HG03469 (cell line): ENCODE results near the gene DEGS2.
A peak's percentile ranks its signal among the peaks of the same experiment; 100 is the strongest.
"Not testable (repeated sequence)": the region's sequence is repeated elsewhere in the genome, so short reads cannot be mapped to it uniquely, and the experiment has no call there.

Experiments
- ATAC-seq: cut with Tn5 transposase; IDR thresholded peaks from one replicate; pipeline ENCODE4 v1.9.1; 2021; ENCODE audit warnings: mild to moderate bottlenecking, moderate library complexity, moderate number of reproducible peaks; ENCODE audit not compliant: unreplicated experiment

Gene DEGS2

DNA sequence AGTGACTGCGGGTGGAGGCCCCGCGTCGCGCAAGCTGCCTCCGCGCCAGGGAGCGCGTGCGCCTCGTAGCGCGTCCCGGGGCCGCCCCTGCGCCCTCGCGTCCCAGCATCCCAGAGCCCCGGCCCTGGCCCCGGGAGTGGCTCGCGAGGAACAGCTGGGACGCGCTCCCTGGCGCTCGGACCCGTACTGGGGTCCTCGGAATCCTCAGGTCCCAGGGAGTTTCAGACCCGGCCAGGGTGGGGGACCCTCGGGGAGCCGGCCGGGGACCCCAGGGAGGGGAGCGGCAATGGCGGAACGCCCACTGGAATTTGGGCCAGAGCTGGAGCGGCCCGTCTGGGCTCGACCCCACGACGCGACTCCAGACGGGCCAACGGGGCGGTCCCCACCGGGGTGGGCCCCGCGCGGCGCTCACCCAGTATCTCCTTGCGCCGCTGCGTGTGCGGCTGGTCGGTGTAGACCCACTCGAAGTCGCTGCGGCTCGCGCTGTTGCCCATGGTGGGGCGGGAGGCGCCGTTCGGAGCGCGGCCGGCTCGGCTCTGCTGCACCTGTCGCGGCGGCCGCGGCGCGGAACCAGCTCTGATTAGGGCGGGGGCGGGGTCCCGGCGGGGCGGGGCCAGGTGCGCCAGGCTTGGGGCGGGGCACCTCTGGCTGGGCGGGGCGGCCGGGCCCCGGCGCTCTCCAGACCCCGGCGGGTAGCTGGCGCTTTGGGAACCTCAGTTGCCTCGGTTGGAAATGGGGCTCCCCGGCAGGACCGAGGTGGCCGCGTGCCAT, at the start of gene DEGS2:
Gene DEGS2 (minus strand): TSS at position 552 of the 771 bp plus-strand sequence. CDS start 58 bp downstream, at position 494.
- no peak for ATAC-seq

DNA sequence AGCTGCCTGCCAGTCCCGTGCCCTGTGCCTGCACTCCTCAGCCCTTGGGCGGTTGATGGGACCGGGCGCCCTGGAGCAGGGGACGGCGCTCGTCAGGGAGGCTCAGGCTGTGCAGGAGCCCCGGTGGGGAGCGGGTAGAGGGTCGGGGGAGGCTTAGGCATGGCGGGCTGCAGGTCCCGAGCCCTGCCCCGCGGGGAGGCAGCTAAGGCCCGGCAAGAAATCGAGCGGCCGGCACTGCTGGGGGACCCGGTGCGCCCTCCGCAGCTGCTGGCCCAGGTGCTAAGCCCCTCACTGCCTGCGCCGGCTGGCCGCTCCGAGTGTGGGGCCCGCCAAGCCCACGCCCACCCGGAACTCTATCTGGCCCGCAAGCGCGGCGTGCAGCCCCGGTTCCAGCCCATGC, 48.7 kb upstream of the DEGS2 start:
- ATAC-seq = not testable (repeated sequence)

DNA sequence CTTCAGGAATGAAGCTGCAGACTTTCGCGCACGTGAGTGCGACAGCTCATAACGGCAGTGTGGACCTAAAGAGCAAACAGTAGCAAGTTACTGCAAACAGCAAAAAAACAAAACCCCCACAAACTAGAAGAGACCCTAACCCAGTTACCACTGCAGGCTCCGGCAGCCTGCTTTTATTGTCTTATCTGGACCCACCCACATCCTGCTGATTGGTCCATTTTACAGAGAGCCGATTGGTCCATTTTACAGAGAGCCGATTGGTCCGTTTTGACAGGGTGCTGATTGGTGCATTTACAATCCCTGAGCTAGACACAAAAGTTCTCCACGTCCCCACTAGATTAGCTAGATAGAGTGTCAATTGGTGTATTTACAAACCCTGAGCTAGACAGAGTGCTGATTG, 48.1 kb upstream of the DEGS2 start:
- not testable (repeated sequence) for ATAC-seq

DNA sequence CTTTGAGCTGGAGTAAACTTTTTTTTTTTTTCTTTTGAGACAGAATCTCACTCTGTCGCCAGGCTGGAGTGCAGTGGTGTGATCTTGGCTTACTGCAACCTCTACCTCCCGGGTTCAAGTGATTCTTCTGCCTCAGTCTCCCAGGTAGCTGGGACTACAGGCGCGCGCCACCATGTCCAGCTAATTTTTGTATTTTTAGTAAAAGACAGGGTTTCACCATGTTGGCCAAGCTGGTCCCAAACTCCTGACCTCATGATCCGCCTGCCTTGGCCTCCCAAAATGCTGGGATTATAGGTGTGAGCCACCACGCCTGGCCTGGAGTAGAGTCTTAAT, 45.4 kb upstream of the DEGS2 start:
- not testable (repeated sequence) for ATAC-seq

DNA sequence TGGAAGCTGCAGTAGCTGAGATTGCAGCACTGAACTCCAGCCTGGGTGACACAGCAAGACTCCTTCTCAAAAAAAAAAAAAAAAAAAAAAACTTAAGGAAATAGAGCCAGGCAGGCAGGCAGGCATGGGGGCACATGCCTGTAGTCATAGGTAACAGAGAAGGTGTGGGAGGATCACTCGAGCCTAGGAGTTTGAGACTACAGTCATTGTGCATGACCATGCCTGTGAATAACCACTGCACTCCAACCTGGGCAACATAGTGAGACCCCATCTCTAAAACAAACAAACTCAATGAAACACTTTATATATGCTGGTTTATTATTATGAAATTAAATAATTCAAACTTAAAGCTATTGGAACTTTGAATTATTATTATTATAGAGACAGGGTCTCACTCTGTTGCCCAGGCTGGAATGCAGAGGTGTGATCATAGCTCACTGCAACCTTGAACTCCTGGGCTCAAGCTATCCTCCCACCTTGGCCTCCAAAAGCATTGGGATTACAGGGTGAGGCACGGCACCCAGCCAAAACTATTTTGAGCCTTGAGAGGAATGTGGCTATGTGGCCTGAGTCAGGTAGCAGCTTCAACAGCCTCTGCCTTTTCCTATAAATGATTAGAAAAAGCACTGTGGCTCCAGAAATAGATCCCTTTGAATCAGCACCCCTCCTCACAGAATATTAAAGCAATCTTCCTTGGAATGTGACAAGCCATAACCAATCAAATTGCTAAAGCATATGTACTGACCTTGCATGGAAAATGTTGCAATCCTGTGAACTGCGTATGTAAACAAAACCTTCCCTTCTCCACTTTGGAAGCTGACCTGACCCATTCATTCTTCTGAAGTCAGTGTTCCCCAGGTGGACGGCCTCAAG, 44.8 kb upstream of the DEGS2 start:
- ATAC-seq = no peak

DNA sequence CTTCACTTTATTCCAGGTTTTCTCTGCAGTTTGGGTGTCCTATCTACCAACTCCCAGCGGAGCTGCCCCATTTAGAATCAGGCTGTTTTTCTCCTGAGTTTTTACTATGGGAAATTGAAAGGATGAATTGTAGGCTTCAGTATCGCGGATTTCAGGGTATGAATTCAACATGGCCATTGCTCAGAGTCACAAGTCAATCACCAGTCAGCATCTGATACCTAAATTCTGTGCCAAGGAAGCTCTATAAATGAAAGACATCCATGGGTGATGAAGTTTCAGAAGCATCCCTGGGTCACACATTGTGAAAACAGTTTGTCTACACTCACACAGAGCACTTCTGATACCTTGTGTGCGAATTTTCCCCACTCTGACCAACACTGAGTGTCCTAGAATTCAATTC, 43.7 kb upstream of the DEGS2 start:
- no peak for ATAC-seq

DNA sequence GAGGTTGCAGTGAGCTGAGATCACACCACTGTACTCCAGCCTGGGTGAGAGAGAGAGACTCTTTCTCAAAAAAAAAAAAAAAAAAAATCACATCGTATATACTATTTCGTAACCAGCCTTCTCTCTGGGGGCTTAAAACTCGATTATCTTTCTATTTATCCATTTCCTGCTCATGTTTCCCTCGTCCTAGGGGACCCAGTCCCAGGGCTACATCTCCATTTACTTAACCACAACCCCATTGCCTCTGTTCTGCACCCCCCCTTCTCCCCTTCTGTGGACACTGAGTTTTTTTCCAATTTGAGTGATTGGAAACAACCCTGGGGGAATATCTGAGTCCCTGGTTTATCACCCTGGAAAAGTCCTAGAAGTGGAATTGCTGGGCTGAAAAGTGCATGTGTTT, 43.3 kb upstream of the DEGS2 start:
- no peak for ATAC-seq

DNA sequence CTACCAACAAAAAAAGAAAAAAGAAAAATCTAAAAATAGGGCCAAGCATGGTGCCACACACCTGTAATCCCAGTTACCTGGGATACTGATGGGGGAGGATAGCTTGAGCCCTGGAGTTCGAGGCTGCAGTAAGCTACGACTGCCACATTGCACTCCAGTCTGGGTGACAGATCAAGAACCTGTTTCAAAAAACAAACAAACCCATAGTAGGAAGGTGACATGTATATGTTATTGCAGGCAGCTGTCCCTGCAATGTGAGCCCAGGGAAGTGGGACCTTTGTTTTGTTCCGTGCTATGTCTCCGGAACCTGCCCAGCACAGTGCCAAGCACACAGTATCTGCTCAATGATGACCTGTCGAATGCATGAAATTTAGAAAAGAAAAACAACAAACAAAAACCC, 42.3 kb upstream of the DEGS2 start:
- ATAC-seq = no peak

DNA sequence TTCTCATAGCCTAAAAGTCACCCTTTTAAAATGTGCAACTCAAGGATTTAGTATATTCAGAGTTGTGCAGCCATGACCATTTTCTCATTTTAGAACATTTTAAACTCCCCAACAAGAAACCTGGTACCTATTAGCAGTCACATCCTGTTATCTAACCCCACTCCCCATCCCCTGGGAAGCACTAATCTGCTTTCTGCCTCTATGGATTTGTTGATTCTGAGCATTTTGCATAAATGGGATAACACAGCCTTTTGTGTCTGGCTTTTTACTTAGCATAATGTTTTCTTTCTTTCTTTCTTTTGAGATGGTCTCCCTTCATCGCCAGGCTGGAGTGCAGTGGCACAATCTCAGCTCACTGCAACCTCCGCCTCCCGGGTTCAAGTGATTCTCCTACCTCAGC, 40.9 kb upstream of the DEGS2 start:
- ATAC-seq = no peak

DNA sequence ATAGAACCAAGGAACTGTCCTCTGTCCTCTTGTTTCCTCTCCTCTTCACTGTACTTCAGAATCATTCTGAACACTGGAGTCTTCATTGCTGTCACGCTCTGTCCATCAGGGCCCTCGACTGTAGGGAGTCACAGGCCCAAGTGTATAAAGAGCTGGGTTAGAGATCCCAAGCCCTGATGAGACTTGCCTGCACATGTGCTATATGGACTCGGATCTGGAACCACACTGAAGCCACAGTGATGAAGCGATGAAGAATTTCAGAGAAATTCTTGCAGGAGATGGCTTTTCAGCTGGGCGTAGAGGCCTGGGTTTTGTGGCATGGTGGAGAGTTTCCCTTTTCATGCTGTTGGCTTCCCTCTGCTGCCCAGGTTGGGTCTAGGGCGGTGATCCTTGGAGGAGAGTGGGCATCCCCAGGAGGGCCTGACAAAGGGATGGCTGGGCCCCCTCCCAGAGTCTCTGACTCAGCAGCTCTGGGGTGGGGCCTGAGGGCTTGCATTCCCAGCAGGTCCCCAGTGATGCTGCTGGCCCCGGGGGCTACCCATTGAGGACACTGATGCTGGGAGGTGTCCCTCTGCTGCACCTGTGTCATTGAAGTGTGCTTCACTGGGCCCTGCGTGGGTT, 39.9 kb upstream of the DEGS2 start:
- no peak for ATAC-seq

DNA sequence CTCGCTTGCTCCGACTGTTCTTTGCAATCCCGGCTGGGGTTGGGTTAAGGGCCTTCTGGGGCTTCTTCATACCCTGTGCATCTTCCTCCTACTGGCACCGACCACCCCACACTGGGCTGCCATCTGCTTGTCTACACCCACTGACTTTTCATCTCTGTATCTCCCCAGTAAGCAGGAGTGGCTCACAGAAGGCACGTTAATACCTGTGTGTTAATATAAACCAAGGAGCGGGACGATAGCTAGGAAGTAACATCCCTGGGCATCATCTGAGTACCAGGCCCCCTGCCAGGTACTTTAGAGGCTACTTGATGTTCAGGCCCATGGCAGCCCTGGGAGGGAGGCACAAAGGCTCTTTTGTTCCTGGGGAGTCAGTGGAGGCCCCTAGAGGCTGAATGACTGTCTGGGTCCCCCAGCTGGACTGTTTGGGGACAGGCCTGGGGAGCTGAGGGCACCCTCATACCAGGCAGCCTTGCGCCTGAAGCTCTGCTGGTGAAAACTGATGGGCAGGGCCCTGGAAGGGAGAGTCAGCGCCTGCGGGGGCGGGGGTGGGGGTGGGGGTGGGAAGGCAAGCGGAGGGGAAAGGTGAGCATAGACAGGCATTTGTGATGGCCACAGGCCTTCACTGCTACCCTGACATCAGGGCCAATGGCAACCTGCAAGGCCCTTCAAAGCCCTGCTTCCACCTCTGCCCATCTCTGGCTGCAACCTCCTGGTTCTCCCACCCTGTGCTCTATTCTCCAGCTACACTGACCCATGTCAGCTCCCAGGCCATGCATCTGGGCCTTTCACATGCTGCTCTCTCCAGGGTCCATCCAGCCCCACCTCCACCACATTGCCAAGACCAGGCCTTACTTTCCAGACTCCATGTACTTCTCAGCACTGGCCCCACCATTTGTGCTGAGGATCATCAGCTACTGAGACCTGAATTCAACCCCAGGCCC, 34.2 kb upstream of the DEGS2 start:
- no peak for ATAC-seq

DNA sequence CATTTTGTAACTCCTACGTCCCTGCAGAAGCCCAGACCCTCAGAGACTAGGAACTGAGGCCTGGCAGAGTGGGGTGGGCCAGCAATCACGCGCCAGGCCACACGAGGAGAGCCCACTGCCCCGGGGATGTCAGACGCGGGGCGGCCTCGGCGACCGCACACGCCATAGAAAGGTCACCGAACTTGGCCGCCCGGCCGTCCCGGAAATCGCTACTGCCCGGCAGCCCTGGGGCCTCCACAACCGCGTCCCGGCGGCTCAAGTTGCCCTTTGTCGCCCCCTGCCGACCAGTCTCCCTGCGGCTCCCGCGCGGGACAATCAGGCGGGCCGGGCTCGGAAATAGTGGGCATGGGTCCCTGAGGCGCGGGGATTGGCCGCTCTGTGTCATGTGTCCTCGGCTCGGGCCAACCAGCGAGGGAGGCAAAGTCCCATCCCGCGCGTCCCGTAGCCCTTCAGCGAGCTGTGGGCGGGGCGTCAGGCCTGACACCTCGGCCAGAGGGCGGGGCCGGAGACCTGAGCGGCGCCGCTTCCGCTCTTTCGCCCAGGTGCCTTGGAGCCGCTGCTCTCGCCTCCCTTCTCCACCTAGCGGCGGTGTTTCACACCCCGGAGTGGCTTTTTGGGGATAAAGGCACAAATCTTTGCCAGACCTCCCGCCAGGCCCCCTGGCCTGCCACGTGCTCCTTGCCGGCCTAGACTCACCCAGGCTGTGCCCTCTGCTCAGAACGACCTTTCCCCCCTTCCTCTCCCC, 33.4 kb upstream of the DEGS2 start:
- ATAC-seq = peak; percentile 97

DNA sequence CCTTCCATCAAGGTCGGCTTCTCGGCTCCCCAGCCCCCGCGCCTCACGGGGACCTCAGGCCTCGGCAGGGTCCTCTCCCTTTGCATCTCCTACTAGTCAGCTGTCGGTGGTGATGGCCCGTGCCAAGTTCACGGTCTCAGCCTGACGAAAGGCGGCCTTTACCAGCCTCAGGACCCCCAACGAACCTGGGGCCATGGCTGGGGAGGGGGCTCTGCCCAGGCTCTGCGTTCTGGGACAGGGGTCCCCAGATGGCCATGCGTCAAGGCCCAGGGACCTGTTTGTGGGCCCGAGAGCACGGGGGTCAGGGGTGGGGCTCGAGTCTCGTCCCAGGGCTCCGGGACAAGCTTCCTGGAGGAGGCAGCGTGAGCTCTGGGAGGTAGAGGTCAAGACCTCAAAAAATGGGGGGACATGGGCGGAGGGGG, 32.8 kb upstream of the DEGS2 start:
- ATAC-seq = no peak

DNA sequence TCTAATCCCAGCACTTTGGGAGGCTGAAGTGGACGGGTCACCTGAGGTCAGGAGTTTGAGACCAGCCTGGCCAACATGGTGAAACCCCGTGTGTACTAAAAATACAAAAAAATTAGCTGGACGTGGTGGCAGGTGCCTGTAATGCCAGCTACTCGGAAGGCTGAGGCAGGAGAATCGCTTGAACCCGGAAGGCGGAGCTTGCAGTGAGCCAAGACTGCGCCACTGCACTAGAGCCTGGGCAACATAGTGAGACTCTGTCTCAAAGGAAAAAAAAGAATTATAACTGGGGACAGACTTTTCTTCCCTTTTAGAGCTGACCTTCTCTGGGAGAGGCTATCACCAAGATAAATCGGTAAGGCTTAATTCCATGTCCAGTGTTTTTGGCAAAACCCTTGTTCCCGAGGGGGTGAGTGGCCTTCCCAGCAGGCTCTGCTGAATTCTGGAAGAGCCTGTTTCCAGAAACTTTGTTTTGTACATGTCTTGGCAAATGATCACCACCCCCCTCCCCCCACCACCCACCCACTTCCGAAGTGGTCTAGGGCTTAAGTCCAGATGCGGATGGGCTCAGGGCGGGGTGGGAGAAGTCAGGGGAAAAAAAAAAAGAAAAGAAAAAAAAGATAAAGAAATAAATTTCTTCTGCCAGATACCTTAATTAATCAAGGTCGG, 32.3 kb upstream of the DEGS2 start:
- no peak for ATAC-seq

DNA sequence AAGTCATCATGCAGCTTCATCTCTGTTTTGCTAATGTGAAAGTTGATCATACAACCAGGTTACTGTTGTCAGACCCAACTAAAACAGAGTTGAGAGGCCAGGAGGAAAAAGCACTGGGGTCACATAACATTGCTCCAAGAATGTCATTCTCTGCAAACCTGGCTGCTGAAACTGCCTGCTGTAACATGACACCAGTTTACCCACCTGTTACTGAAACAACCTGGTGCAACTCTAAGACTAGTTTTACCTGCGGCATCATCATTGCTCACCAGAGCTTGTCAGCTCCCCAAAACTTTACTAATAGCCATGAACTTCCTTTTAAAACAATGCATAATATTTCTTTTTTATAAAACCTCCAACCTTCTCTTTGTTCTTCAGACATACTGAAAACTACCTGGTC, 30.7 kb upstream of the DEGS2 start:
- ATAC-seq = no peak

DNA sequence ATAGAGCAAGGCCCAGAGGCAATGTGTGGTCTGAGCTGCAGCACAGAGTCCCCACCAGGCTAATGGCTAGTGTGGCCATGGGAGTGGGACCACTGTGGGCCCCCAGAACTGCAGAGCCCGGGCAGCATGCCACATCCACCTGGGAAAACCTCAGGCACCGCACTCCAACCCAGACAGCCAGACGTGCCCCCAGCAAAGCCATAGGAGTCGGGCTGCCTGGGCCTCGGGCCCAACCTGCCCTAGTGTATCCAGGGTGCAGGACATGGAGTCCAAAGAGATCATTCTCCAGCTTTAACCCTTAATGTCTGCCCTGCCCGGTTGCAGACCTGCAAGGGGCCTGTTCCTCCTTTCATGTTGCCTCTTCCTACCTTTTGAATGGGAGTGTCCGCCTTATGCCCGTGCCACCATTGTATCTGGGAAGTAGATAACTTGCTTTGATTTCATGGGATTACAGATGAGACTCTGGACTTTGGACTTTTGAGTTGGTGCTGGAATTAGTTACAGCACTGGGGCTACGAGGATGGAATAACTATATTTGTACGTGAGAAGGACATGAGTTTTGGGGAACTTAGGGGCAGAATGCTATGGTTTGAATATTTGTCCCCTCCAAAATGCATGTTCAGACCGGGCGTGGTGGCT, 29.1 kb upstream of the DEGS2 start:
- ATAC-seq = no peak

DNA sequence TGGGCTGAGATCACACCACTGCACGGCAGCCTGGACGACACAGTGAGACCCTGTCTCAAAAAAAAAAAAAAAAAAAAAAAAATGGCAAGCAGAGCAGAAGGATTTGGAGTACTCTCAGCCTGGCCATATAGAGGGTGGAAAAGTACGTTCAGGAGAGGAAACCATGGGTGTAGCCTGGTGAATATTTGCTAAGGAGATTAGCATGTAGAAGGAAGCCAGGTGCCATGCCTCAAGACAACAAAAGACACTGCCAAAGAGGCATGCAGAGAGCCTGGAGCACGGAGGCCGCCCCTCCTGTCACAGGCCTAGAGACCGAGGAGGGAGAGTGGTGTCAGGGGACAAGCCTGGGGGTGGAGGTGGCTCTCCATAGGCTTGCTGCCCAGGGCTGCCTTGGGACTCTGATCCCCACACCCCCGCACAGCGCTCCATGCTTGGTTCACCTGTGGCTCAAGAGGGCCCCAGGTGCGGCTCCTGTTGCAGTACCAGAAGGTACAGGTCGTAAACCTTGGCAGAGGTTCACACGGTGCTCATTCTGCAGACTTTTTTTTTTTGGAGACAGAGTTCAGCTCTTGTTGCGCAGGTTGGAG, 27.9 kb upstream of the DEGS2 start:
- no peak for ATAC-seq

DNA sequence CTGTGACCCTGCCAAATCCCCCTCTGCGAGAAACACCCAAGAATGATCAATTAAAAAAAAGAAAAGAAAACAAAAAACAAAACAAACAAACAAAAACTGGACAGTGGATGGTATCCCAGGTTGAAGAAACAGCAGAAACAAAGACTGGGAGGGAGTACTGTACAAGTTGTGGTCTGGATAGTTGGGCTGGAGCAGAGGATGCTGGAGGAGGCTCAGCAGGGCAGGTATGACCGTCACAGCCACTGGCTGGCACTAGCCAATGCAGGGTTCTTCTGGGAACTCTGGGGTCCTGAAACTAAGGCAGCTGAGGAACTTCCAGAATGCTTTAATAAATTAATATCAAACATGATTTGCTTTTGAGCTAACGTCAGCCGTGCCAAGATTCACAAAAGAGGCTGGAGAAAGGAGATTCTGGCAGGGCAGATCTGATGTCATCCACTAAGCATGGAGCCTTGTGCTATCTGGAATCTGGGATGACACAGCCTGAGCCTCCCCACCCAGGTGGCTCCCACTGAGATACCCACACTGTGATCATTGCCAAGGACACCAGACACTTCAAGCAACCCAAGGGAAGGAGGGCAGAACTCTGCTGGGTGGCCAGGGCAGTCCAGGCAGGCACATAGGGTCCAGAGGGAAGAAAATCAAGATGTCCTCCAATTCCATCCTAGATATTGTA, 22.6 kb upstream of the DEGS2 start:
- not testable (repeated sequence) for ATAC-seq
